ENCODE data around the gene DNAJC1. TPM values are rescaled to one million over a fixed set of nuclear protein-coding genes. Genes with fewer than 3 reads are reported as not detected.
"Not testable (repeated sequence)": the region's sequence is repeated elsewhere in the genome, so short reads cannot be mapped to it uniquely, and the experiment has no call there.

DNAJC1 gene
- total RNA-seq, 1 experiment from 2014 or later: 35.8 TPM

DNA sequence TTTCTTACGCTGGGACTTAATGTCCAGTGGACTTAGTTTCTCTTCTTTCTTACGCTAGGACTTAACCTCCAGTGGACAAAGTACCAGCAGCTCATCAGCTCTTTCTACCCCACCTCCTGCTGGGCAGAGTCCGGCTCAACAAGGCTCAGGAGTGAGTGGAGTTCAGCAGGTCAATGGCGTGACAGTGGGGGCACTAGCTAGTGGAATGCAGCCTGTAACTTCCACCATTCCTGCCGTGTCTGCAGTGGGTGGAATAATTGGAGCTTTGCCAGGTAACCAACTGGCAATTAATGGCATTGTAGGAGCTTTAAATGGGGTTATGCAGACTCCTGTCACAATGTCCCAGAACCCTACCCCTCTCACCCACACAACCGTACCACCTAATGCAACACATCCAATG, 269.8 kb downstream of the DNAJC1 start:
- DNase-seq (ENCODE audit: low read depth): peak; percentile 8

DNA sequence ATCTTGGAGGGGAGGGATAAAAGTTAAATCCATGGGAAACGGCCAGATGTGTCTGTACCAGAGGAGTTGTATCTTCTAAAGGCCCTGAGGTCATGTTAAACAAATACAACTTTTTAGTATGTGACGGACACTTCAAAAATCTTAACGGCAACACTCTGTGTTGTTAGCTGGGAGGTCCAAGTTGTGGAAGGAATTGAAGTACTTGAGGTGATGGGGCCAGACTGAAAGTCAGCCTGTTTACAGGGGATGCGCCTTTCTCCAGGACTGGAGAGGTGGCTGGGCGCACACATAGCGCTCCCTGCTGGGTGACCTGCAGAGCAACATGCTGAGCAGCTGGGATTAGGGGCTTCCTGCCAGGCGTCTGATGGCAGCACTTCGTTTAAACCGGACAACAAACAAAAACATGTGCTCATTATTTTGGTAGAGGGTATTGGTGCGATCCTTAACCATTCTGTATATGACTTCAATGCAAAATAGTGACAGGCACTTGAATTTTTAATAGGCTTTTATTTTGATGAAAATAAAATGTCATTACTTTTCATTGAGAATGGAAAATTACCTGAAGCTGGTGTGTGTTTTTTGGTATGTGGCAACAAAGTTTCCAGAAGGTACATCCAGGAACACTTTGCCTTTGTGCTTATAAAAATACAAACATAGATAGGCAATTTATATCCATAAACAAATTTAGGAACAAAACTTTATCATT, 271.3 kb downstream of the DNAJC1 start:
- DNase-seq (ENCODE audit: low read depth): peak; percentile 70

DNA sequence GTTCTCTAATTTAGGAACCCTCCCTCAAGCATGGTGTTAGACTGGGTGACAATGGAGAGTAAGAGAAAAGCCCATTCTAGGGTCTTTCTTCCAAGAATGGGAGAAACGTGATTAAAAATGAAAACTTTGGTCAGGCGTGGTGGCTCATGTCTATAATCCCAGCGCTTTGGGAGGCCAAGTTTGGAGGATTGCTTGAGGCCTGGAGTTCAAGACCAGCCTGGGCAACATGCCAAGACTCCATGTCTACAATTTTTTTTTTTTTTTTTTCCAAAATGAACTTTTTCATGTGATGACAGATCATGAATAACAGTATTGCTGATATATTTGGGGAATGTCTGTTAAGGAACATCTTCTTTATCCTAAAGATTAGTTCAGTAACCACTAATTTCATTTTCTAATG, 274.9 kb downstream of the DNAJC1 start:
- DNase-seq (ENCODE audit: low read depth): no peak

DNA sequence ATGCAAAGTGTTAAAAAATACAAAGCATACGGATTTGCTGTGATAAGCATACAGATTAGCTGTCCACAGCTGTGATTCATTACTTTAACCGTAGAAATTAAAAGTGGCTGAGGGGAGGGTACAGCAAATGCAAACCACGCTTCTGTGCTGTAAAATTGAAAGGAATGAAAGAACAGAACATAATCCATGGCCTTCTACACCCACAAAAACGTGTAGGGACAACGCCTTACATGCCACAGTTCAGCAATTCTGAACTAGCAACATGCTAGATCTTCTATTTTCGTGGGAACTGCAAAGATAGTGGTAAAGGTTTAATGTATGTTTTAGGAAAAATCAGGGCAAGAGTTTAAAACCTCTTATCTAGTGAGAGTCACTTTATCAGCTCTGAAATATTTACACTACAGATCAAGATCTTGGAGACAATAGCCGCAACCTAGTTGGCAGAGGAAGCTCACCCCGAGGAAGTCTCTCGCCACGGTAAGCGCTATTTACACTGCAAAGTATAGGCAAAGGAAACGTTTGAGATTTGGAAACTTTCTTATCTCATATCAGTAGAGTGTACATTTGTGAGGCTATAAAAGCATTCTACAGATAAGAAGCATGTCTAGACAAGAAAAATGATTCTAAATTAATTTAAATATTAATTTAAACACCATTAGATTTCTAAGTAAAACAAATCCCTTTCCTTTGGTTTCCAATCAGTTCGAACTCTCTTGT, 275.9 kb downstream of the DNAJC1 start:
- no peak for DNase-seq (ENCODE audit: low read depth)

DNA sequence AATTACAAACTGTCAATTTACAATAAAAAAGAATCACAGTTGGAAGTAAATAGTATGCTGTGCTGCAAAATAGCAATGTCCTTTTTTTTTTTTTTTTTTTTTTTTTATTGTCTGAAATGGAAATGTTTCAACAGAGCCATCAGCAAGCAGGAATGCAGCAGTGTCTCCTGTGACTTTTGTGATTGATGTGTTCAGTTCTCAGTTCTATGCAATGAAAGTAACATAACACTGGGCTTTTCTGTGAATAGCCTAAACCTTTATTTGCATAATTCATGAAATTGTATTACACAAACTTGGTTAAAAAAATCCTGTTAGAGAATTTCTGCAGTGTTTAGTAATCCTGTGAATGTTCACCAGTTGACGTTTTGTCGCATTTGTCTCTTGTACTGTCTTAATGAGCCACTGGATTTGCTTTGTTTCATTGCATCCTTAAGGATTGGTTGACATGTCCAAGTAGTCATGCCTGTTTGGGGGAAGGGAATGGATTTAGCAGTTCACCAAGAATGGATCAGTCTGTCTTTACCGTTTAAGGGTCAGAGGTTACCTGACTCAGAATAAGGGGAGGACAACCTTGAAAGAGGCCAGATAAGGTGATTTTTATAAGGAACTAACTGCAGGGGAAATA, 276.8 kb downstream of the DNAJC1 start:
- DNase-seq (ENCODE audit: low read depth): peak; percentile 7

DNA sequence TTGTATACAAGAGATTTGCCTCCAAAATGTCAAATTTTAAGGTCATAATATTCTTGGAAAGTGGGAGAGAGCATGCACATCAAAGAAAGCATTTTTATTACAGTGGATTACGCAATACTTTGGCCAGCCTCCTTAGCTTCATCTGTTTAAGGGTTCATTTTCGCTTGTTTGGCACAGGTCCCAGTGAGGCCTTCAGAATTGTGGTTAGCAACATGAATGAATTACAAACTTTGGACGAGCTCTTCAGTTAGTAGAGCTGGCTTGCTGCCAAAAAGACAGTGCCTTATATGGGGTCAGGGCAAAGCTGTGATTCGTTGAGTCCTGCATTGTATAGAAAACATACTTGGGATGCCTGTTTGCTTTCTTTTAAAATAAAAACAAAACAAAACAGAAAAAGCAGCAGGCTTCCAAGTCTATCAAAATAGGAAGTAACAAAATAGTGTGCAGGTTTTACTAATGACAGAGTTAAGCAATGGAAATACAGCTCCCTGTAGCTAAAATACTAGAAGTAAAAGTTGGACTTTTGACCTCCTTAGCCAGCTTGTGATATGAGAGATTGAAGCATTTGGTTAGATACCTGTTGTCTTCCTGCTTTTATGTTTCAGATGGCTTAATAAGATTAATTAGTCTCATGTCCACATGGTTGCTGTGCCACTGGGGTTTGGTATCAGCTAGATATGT, 278.7 kb downstream of the DNAJC1 start:
- peak; percentile 99 for DNase-seq (ENCODE audit: low read depth)

DNA sequence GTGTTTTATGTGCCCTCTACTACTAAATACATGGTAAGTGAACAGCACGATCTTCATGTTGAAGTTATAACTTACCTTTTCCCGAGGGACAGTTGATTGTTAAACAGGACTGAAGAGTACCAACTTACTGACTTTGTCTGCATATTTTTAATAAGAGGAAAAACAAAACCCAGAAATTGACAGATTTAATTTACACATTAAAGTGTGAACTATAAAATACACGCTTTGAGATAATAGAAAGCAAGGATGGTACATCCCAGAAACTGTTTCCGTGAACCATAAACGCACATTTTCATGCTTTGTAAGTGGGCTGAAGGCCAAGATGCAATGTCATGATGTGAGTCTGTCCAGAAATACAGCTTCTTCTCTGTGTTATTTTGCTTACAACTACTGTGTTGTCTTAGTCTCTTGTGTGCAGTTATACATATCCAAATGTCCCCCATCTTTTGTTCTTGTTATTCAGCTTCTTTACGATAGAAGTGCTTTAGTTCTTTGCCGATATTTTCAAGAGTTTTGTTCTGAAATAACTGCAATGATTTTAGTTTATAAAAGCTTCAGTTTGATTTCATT, 279.4 kb downstream of the DNAJC1 start:
- DNase-seq (ENCODE audit: low read depth): no peak

DNA sequence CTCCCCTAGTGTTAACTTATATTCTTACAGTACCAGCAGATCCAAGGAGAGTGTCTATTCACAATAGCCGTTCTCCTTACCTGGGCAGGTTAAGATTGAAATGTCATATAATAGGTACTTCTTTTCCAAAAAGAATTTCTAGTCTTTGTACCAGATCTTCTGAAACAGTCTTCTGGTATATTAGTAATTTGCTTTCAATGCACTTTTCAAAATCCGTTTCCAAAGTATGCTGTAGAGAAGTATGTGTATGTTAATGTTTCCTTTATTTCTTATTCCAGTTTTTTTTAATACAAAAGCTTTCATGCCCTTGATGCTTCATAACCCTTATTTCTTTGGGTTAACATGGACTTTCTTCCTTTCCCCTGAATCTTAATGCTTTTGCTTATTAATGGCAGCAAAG, 281.3 kb downstream of the DNAJC1 start:
- DNase-seq (ENCODE audit: low read depth): no peak

DNA sequence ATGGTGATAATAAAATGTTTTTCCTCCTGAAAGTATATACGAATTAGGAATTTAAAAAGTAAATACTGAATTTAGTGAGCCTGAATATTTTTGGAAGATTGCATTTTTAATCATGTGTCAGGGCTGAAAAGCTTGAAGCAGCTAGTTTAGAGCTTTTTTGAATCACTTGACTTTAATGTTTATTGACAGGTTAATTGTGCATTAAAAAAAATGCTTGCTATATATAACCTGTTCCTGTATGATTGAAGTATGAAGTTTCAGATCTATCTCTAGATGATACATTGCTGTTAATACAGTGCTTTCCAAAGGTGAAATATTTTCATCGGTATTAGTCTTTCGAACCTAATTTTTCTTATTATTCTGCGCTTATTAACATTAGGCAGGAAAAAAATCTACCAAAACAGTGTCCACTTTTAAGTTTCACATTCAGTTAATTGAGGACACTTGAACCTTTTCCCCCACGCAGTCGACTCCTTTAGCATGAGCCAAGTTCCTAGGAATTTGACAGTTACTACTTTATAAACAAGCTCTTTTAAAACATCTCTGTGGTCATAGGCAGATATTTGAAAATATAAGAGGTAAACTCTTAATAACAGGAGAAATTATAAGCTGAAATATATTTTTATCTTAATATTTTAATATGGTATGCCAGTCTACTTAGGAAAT, 282.4 kb downstream of the DNAJC1 start:
- DNase-seq (ENCODE audit: low read depth): no peak

DNA sequence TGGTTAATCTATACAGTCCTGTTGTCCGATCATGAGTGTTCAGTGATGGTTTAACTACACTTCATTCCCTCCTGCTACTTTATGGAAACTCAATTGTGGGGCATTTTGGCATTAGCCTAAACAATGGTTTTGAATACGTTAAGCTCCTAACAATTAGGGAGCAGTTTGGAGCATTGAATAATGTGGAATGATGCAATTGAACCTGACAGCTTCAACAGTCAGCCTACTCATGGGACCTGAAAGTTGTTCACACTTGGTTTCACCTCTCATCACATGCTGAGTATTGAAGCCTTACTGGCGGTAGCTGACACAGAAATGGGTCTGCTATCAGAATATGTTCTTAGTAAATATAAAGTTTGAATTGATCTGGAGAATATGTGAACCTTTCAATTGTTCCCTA, 283.4 kb downstream of the DNAJC1 start:
- no peak for DNase-seq (ENCODE audit: low read depth)

DNA sequence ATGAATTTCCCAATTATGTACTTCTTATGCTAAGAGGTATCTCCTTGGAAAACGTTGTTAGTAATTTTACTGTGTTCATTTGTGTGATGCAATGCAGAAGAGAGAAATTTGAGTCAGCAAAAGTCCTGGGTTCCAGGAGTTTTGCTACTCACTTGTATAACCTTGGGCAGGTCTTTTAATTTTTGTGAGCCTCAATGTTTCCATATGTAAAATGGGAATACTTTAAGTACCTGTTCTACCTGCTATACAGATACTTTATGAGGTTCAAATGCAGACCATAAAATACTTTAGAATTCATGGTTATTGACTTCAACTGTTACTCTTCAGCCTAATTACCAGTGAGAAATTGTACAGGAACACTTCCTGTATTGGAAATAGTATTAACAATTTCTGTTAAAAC, 284.0 kb downstream of the DNAJC1 start:
- no peak for DNase-seq (ENCODE audit: low read depth)

DNA sequence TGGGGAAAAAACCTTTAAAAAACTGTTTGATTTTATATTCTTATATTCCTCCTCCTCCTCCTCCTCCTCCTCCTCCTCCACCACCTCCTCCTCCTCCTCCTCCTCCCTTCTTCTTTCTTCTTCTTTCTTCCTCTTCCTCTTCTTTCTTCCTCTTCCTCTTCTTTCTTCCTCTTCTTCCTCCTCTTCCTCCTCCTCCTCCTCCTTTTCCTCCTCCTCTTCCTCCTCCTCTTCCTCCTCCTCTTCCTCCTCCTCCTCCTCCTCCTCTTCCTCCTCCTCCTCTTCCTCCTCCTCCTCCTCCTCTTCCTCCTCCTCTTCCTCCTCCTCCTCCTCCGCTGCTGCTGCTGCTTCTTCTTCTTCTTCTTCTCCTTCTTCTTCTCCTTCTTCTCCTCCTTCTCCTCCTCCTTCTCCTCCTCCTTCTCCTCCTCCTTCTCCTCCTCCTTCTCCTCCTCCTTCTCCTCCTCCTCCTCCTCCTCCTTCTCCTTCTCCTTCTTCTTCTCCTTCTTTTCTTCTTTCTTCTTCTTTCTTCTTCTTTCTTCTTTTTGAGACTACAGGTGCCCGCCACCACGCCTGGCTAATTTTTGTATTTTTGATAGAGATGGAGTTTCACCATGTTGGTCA, 286.0 kb downstream of the DNAJC1 start:
- DNase-seq (ENCODE audit: low read depth): not testable (repeated sequence)

DNA sequence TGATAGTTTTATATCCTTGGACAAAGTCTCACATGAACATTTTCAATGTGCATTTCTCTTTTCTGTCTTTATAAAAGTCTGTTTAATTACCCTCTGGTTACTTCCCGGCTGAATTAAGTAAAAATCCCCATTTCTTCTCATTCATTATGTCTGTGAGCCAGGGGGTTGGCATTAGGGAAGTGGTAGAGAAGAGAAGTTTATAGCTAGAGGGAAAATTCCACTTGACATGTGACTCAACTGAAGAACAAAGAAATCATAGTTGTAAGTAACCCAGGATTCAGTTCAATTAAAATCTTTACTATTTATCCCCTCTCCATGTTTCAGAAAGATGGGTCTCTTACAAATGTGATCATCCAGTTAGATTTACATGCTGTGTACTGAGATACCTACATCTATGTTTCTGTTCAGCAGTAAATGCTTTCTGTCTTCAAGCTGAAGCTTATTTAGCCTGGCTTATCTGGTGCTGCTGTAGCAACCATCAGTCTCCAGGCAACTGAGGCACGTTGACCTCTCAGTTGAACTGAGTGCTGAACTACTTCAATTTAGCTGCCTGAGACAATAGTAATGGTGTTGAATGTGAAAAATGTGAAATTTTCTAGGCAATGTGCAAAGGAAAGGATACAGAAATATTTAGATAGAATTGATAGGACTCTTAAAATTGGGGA, 287.9 kb downstream of the DNAJC1 start:
- DNase-seq (ENCODE audit: low read depth): no peak

DNA sequence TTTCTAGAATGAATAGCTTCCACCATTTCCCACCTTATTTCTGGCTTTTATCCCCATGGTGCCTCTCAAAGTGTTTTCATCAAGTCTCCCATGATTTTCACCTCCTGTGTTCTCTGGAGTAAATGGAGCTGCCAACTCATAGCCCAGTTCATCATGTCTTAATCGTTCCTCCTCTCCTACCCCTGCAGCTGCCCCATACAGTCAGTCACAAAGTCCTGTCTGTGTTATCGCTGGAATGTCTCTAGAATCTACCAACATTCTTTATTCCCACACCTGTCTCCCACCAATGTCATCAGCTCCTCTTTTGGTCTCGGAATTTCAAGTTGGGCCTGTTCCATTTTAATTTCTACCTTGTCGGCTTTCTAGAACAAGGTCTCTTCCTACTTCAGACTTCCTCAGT, 290.6 kb downstream of the DNAJC1 start:
- DNase-seq (ENCODE audit: low read depth): no peak

DNA sequence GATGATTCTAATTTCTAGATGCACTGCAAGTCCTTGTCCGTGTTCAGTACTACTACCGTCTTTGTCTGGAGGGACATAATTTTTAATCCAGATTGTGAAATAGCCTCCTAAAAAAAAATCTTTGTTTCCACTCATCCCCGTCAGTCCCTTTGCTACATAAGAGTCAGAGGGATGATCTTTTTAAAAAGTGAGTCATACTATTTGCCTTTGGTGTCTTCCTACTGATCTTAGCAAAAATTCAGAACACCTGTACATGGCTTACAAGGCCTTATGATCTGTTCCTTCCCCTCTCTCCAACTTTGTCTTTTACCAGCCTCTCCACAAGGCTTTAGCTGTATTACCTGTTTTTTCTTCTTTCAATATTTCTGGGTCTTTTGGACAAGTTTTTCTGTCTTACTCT, 296.0 kb downstream of the DNAJC1 start:
- DNase-seq (ENCODE audit: low read depth): no peak

Other genes starting within 250 kb of the DNAJC1 start
- gene EBLN1, start 214.3 kb upstream of the DNAJC1 start, total RNA-seq (2014; rRNA removed): 0.26 TPM in 1 of 2 replicates, not detected in the other